Bronchial epithelial cell (primary cell): ENCODE results near the gene HERC2. TPM values are rescaled to one million over a fixed set of nuclear protein-coding genes. Genes with fewer than 3 reads are reported as not detected.

ENCODE experiments used
- DNase-seq: peaks from one replicate; pipeline ENCODE4 v3.0.0-alpha.2; 2010; ENCODE audit warnings: low read depth
- FAIRE-seq: peaks from 2 replicates; lab custom pipeline; 2011; peaks lifted over from hg19 to GRCh38; lab: Jason Lieb, UNC
- H3K27me3 ChIP-seq: 2 replicates; pipeline ENCODE4 v1.5.1; 2011; ENCODE audit warnings: low read length; ENCODE audit not compliant: control insufficient read depth, insufficient read depth
- H3K36me3 ChIP-seq: 2 replicates; pipeline ENCODE4 v1.5.1; 2011; ENCODE audit warnings: low read length; ENCODE audit not compliant: control insufficient read depth, insufficient read depth
- H3K4me3 ChIP-seq: 2 replicates; pipeline ENCODE4 v1.5.1; 2011; ENCODE audit warnings: mild to moderate bottlenecking, low read depth, low read length, control low read depth
- CTCF ChIP-seq: IDR thresholded peaks from 2 replicates; pipeline ENCODE4 v1.5.1; 2011; ENCODE audit warnings: mild to moderate bottlenecking, moderate library complexity, low read length, control low read depth, inconsistent platforms; ENCODE audit not compliant: insufficient read depth, severe bottlenecking
- total RNA-seq: library from RNA; depleted of rRNA; stranded (reverse); fragments of >200 nt; gene quantifications from 2 replicates; pipeline ENCODE4 v1.2.1, GENCODE V29; 2014

The HERC2 gene
- total RNA-seq, 1 donor from 2014 or later, result 22.6 TPM

GRCh38 chr15:28273873-28274610, 47.9 kb downstream of the HERC2 start:
- TF ChIP-seq CTCF, result no peak
- no peak for FAIRE-seq
- DNase-seq, result no peak
- H3K27me3 ChIP-seq, result no peaks in the 10 kb centered on the region
- H3K36me3 ChIP-seq, result peaks cover 9% of the 10 kb centered on the region
- no peak overlapping the region for H3K4me3 ChIP-seq

DNA sequence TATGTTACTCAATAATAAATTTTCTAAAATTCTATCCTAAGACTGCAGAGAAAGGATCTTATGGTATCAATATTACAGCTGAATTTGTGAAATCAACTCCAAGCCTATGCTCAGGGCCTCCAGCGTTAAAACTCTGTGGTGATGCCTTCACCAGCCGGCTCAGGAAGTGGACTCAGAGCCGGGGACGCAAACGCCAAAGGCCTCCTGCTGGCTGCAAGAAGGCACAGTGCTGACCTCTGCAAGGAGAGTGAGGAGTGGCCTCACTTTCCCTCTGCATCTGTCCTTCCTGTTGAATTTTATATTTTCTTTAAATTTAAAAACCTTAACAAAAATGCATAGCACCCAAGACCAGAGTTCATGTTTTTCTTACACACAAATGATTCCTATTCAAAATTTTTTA, 48.5 kb downstream of the HERC2 start:
- TF ChIP-seq CTCF, result no peak

GRCh38 chr15:28272587-28272986, 49.4 kb downstream of the HERC2 start:
- no peak for TF ChIP-seq CTCF
- Histone ChIP-seq H3K27me3 (no peaks in the 10 kb centered on the region), H3K36me3 (peaks cover 13% of the 10 kb centered on the region), H3K4me3 (no peak overlapping the region)
- no peak for FAIRE-seq
- DNase-seq, result no peak

More for the DNA sequence above, 48.5 kb downstream of the HERC2 start:
- FAIRE-seq (no peak), DNase-seq (no peak)
- H3K36me3 ChIP-seq, result peaks cover 10% of the 10 kb centered on the region
- no peak overlapping the region for H3K4me3 ChIP-seq
- H3K27me3 ChIP-seq, result no peaks in the 10 kb centered on the region

GRCh38 chr15:28271697-28272260, 50.2 kb downstream of the HERC2 start:
- H3K36me3 ChIP-seq, result peaks cover 16% of the 10 kb centered on the region
- FAIRE-seq (no peak), DNase-seq (no peak)
- H3K4me3 ChIP-seq, result no peak overlapping the region
- no peaks in the 10 kb centered on the region for H3K27me3 ChIP-seq
- TF ChIP-seq CTCF, result no peak

- no peak overlapping the region for H3K4me3 ChIP-seq
- FAIRE-seq, result no peak
- no peaks in the 10 kb centered on the region for H3K27me3 ChIP-seq
- H3K36me3 ChIP-seq, result peaks cover 15% of the 10 kb centered on the region
- TF ChIP-seq CTCF, result no peak
- DNase-seq, result peak; percentile 67
Measured at GRCh38 chr15:28269097-28269496, 52.9 kb downstream of the HERC2 start.
